Hepatocyte (in vitro differentiated cells): ENCODE results near the gene KRT83. TPM values are rescaled to one million over a fixed set of nuclear protein-coding genes. Genes with fewer than 3 reads are reported as not detected.

Experiments used
- DNase-seq: peaks from one replicate; pipeline ENCODE4 v3.0.0-alpha.2; 2016; ENCODE audit warnings: low spot score
- H2AFZ ChIP-seq: fragments of 200-600 bp; sonication (generic); 2 replicates; pipeline ENCODE4 v1.6.0; 2016; ENCODE audit warnings: antibody characterized with exemption, mild to moderate bottlenecking
- H3K27ac ChIP-seq: fragments of 200-600 bp; sonication (generic); 2 replicates; pipeline ENCODE4 v1.5.1; 2016; ENCODE audit warnings: mild to moderate bottlenecking
- H3K27me3 ChIP-seq: fragments of 200-600 bp; sonication (generic); 2 replicates; pipeline ENCODE4 v1.6.1; 2016
- H3K36me3 ChIP-seq: fragments of 200-600 bp; sonication (generic); replicated peaks from 2 replicates; pipeline ENCODE4 v1.5.1; 2016; ENCODE audit warnings: low read depth; ENCODE audit not compliant: insufficient read depth
- H3K4me1 ChIP-seq: fragments of 200-600 bp; sonication (generic); 2 replicates; pipeline ENCODE4 v1.5.1; 2016; ENCODE audit warnings: mild to moderate bottlenecking, moderate library complexity; ENCODE audit not compliant: insufficient read depth
- H3K4me2 ChIP-seq: fragments of 200-600 bp; sonication (generic); 2 replicates; pipeline ENCODE4 v1.6.0; 2016
- H3K4me3 ChIP-seq: fragments of 200-600 bp; sonication (generic); 2 replicates; pipeline ENCODE4 v1.5.1; 2016; ENCODE audit warnings: mild to moderate bottlenecking
- H3K79me2 ChIP-seq: fragments of 200-600 bp; sonication (generic); 2 replicates; pipeline ENCODE4 v1.6.0; 2017; ENCODE audit warnings: mild to moderate bottlenecking
- H3K9me2 ChIP-seq: fragments of 200-600 bp; sonication (generic); replicated peaks from 2 replicates; pipeline ENCODE4 v1.6.0; 2017; ENCODE audit warnings: mild to moderate bottlenecking; ENCODE audit not compliant: insufficient read depth
- H3K9me3 ChIP-seq: fragments of 200-600 bp; sonication (generic); 2 replicates; pipeline ENCODE4 v1.5.1; 2016; ENCODE audit warnings: low read depth, mild to moderate bottlenecking
- H4K20me1 ChIP-seq: fragments of 200-600 bp; sonication (generic); 2 replicates; pipeline ENCODE4 v1.6.0; 2016; ENCODE audit warnings: mild to moderate bottlenecking; ENCODE audit not compliant: insufficient read depth, poor library complexity, severe bottlenecking
- CTCF ChIP-seq: fragments of 200-600 bp; sonication (generic); IDR thresholded peaks from 2 replicates; pipeline ENCODE4 v1.5.1; 2016; ENCODE audit warnings: antibody characterized with exemption, mild to moderate bottlenecking; ENCODE audit not compliant: poor library complexity
- EZH2 ChIP-seq: fragments of 200-600 bp; sonication (generic); IDR thresholded peaks from 2 replicates; pipeline ENCODE4 v1.6.1; 2016; ENCODE audit warnings: antibody characterized with exemption, mild to moderate bottlenecking, borderline replicate concordance
- EZH2phosphoT487 ChIP-seq: fragments of 200-600 bp; sonication (generic); IDR thresholded peaks from one replicate; pipeline ENCODE4 v1.6.1; 2018; ENCODE audit warnings: antibody characterized with exemption, mild to moderate bottlenecking, low read depth, moderate library complexity; ENCODE audit not compliant: unreplicated experiment, severe bottlenecking
- WGBS: methylation state at CpG from one replicate; pipeline ENCODE4 v1.1.6; 2016; ENCODE audit warnings: low lambda C conversion rate; ENCODE audit errors: missing lambda C conversion rate; 5-methylcytosine and 5-hydroxymethylcytosine counted together
- polyA plus RNA-seq: library from polyadenylated mRNA; unstranded; fragments of >200 nt; fragmentation: Nextera tagmentation; extraction: Ambion mirVana; gene quantifications from 2 replicates; pipeline ENCODE4 v1.2.1, GENCODE V29; 2016
- total RNA-seq: library from RNA; depleted of rRNA; stranded (reverse); fragments of >200 nt; gene quantifications from 2 replicates; pipeline ENCODE4 v1.2.3, GENCODE V29; 2014

The KRT83 gene
- total and polyA plus RNA-seq, 2 experiments from 2014 or later = not detected

GRCh38 chr12:52364061-52364460 lies 42.9 kb upstream of the KRT83 start:
- TF ChIP-seq EZH2phosphoT487 (no peak), CTCF (no peak), EZH2 (no peak)
- WGBS = 79% methylated on average over 7 of the region's 7 CpGs
- Histone ChIP-seq H3K79me2 (no peaks in the 10 kb centered on the region), H3K36me3 (no peaks in the 10 kb centered on the region), H3K4me1 (no peaks in the 10 kb centered on the region), H3K4me2 (no peak overlapping the region), H3K9me2 (no peaks in the 10 kb centered on the region), H2AFZ (no peak overlapping the region), H4K20me1 (no peaks in the 10 kb centered on the region), H3K9me3 (no peaks in the 10 kb centered on the region), H3K27ac (no peak overlapping the region), H3K27me3 (peaks cover 3% of the 10 kb centered on the region), H3K4me3 (no peak overlapping the region)
- no peak for DNase-seq

GRCh38 chr12:52363111-52363679 lies 42.0 kb upstream of the KRT83 start:
- TF ChIP-seq CTCF (no peak), EZH2phosphoT487 (no peak), EZH2 (no peak)

GRCh38 chr12:52362118-52362726 lies 41.0 kb upstream of the KRT83 start:
- no peak overlapping the region for H3K4me2 ChIP-seq
- no peaks in the 10 kb centered on the region for H3K9me3 ChIP-seq
- 83% methylated on average over 11 of the region's 11 CpGs for whole genome bisulfite sequencing
- no peaks in the 10 kb centered on the region for H4K20me1 ChIP-seq
- DNase-seq = no peak
- no peak overlapping the region for H2AFZ ChIP-seq
- H3K27ac ChIP-seq = no peak overlapping the region
- no peaks in the 10 kb centered on the region for H3K36me3 ChIP-seq
- no peaks in the 10 kb centered on the region for H3K27me3 ChIP-seq
- H3K79me2 ChIP-seq = no peaks in the 10 kb centered on the region
- no peak overlapping the region for H3K4me3 ChIP-seq
- H3K9me2 ChIP-seq = no peaks in the 10 kb centered on the region
- H3K4me1 ChIP-seq = no peaks in the 10 kb centered on the region
- TF ChIP-seq EZH2phosphoT487 (no peak), CTCF (no peak), EZH2 (no peak)

More at GRCh38 chr12:52363111-52363679, 42.0 kb upstream of the KRT83 start:
- WGBS = 96% methylated on average over 12 of the region's 12 CpGs
- H4K20me1 ChIP-seq = no peaks in the 10 kb centered on the region
- no peaks in the 10 kb centered on the region for H3K36me3 ChIP-seq
- H3K27me3 ChIP-seq = no peaks in the 10 kb centered on the region
- H3K9me2 ChIP-seq = no peaks in the 10 kb centered on the region
- H3K27ac ChIP-seq = no peak overlapping the region
- H2AFZ ChIP-seq = no peak overlapping the region
- no peaks in the 10 kb centered on the region for H3K79me2 ChIP-seq
- H3K4me2 ChIP-seq = no peak overlapping the region
- no peaks in the 10 kb centered on the region for H3K9me3 ChIP-seq
- no peak overlapping the region for H3K4me3 ChIP-seq
- no peaks in the 10 kb centered on the region for H3K4me1 ChIP-seq
- DNase-seq = no peak
